ENCODE results near the gene KRT20. TPM values are rescaled to one million over a fixed set of nuclear protein-coding genes. Genes with fewer than 3 reads are reported as not detected.

The KRT20 gene
- total RNA-seq, 4 donors from 2014 or later, result 207 to 797 (median 735) TPM

- no peaks in the 10 kb centered on the region for H3K36me3 ChIP-seq
- WGBS, 2 donors (ENCODE audit: low coverage in 1 of 2), result 58 to 82% methylated on average over 5 to 7 of the region's 7 CpGs
- TF ChIP-seq CTCF (IDR thresholded peaks at IDR 0.05), result no peak
- no peak for TF ChIP-seq POLR2AphosphoS5 (IDR thresholded peaks at IDR 0.05)
- no peak for TF ChIP-seq EP300 (IDR thresholded peaks at IDR 0.05; ENCODE audit: low read depth)
- TF ChIP-seq POLR2A (IDR thresholded peaks at IDR 0.05), result no peak
- H3K27me3 ChIP-seq, result no peaks in the 10 kb centered on the region
- H3K27ac ChIP-seq, result no peak overlapping the region
- no peaks in the 10 kb centered on the region for H3K4me1 ChIP-seq
- no peak overlapping the region for H3K4me3 ChIP-seq
- no peak for DNase-seq
- in situ Hi-C loops (cut with MboI; ENCODE audit: low pct_ligation_motif_present in 1 of 4, low pct_unique_long_range_greater_than_20kb in 1 of 4, low sequenced_read_pairs in 3 of 4) (no loop called here), intact Hi-C loops (cut with DNase I; ENCODE audit: low total_unique reads) (no loop called here)
- no peaks in the 10 kb centered on the region for H3K9me3 ChIP-seq
These were observed 57.1 kb downstream of the KRT20 start for GRCh38 chr17:40827746-40828453.

Other genes with a start within 250 kb of the KRT20 start
- gene SMARCE1, start 237.4 kb downstream of the KRT20 start, total RNA-seq, result 10 to 100 TPM; 43.0 to 87.2 (median 61.6) TPM
- gene KRT222, start 220.1 kb downstream of the KRT20 start, total RNA-seq, result under 1 TPM in 2 of 4 donors, not detected in 2; 0.27 to 0.48 TPM
- gene KRT24, start 181.5 kb downstream of the KRT20 start, total RNA-seq, result 10 to 100 TPM in 1 of 4 donors, 1 to 10 TPM in 1, under 1 TPM in 1, not detected in 1; 0.64 to 13.5 (median 4.9) TPM
- not detected for gene KRT25, start 129.9 kb downstream of the KRT20 start, total RNA-seq
- not detected for gene KRT26, start 113.0 kb downstream of the KRT20 start, total RNA-seq
- gene KRT27, start 102.7 kb downstream of the KRT20 start, total RNA-seq, result 1 to 10 TPM in 1 of 4 donors, not detected in 3; 1.1 TPM
- not detected for gene KRT28, start 85.3 kb downstream of the KRT20 start, total RNA-seq
- 10 to 100 TPM in 2 of 4 donors, 1 to 10 TPM in 1, not detected in 1; 2.2 to 12.7 (median 11.7) TPM for gene KRT10, start 62.6 kb downstream of the KRT20 start, total RNA-seq
- gene KRT12, start 18.0 kb downstream of the KRT20 start, total RNA-seq, result 10 to 100 TPM in 1 of 4 donors, 1 to 10 TPM in 1, under 1 TPM in 1, not detected in 1; 0.40 to 20.0 (median 3.8) TPM
- gene KRT23, start 52.4 kb upstream of the KRT20 start, total RNA-seq, result 1 to 10 TPM in 2 of 4 donors, not detected in 2; 1.1 to 2.5 TPM
- gene KRT39, start 81.7 kb upstream of the KRT20 start, total RNA-seq, result not detected
- under 1 TPM in 1 of 4 donors, not detected in 3; 0.48 TPM for gene KRT40, start 99.1 kb upstream of the KRT20 start, total RNA-seq
- gene KRTAP3-3, start 108.9 kb upstream of the KRT20 start, total RNA-seq, result not detected
- gene KRTAP3-2, start 114.7 kb upstream of the KRT20 start, total RNA-seq, result not detected
- gene KRTAP3-1, start 123.9 kb upstream of the KRT20 start, total RNA-seq, result not detected
- not detected for gene KRTAP1-5, start 142.0 kb upstream of the KRT20 start, total RNA-seq
- not detected for gene KRTAP1-4, start 145.0 kb upstream of the KRT20 start, total RNA-seq
- gene KRTAP1-3, start 149.6 kb upstream of the KRT20 start, total RNA-seq, result not detected
- gene KRTAP1-1, start 156.2 kb upstream of the KRT20 start, total RNA-seq, result not detected
- gene KRTAP2-1, start 162.1 kb upstream of the KRT20 start, total RNA-seq, result not detected
- not detected for gene KRTAP2-2, start 170.0 kb upstream of the KRT20 start, total RNA-seq
- gene KRTAP2-3, start 174.9 kb upstream of the KRT20 start, total RNA-seq, result not detected
- gene KRTAP2-4, start 180.6 kb upstream of the KRT20 start, total RNA-seq, result not detected
- not detected for gene KRTAP4-7, start 198.9 kb upstream of the KRT20 start, total RNA-seq
- gene KRTAP4-8, start 212.9 kb upstream of the KRT20 start, total RNA-seq, result not detected
- gene KRTAP4-16, start 217.0 kb upstream of the KRT20 start, total RNA-seq, result not detected
- gene KRTAP4-9, start 220.1 kb upstream of the KRT20 start, total RNA-seq, result not detected
- not detected for gene KRTAP4-11, start 233.1 kb upstream of the KRT20 start, total RNA-seq
- not detected for gene KRTAP4-12, start 238.9 kb upstream of the KRT20 start, total RNA-seq